Aorta (tissue), 5 donors: ENCODE results near the gene TMEM141. TPM values are rescaled to one million over a fixed set of nuclear protein-coding genes. Genes with fewer than 3 reads are reported as not detected.
A peak's percentile ranks its signal among the peaks of the same experiment; 100 is the strongest.

Source experiments
- ATAC-seq: fragments of 200-7000 bp; cut with Tn5 transposase; one replicate; pipeline ENCODE4 v1.9.1; 2022; ENCODE audit warnings: moderate library complexity; ENCODE audit not compliant: low FRiP score
- DNase-seq, 2 donors: peaks; one replicate each; pipeline ENCODE4 v3.0.0-alpha.2; 2020
- H3K27ac ChIP-seq, 2 donors: one replicate each; pipeline ENCODE4 v1.5.1; 2013; ENCODE audit warnings: low read length in 2 of 2, mild to moderate bottlenecking in 2 of 2, moderate library complexity in 2 of 2, control low read depth in 1 of 2, inconsistent platforms in 1 of 2, low read depth in 1 of 2
- H3K27me3 ChIP-seq, 2 donors: one replicate each; pipeline ENCODE4 v1.6.1; 2013; ENCODE audit warnings: control low read depth in 1 of 2, low read length in 1 of 2, mild to moderate bottlenecking in 1 of 2, moderate library complexity in 1 of 2; ENCODE audit not compliant: insufficient read depth in 2 of 2, control insufficient read depth in 1 of 2
- H3K36me3 ChIP-seq, 2 donors: one replicate each; pipeline ENCODE4 v1.6.1; 2013; ENCODE audit warnings: control low read depth in 1 of 2, low read length in 1 of 2, mild to moderate bottlenecking in 1 of 2; ENCODE audit not compliant: insufficient read depth in 2 of 2, control insufficient read depth in 1 of 2
- H3K4me1 ChIP-seq, 2 donors: one replicate each; pipeline ENCODE4 v1.6.1; 2013; ENCODE audit warnings: low read length in 2 of 2, control low read depth in 1 of 2, mild to moderate bottlenecking in 1 of 2, moderate library complexity in 1 of 2; ENCODE audit not compliant: insufficient read depth in 2 of 2, control insufficient read depth in 1 of 2
- H3K4me3 ChIP-seq, 2 donors: one replicate each; pipeline ENCODE4 v1.5.1; 2013; ENCODE audit warnings: low read length in 2 of 2, control low read depth in 1 of 2, mild to moderate bottlenecking in 1 of 2
- H3K9me3 ChIP-seq: one replicate; pipeline ENCODE4 v1.6.1; 2013; ENCODE audit warnings: mild to moderate bottlenecking, low read length; ENCODE audit not compliant: control insufficient read depth
- WGBS, 2 donors: extraction: QIAGEN DNeasy Blood & Tissue Kit; methylation state at CpG; one replicate each; pipeline ENCODE4 v1.1.7; 2013; 5-methylcytosine and 5-hydroxymethylcytosine counted together
- intact Hi-C, 2 donors: fragments of 100-400 bp; cut with DNase I; formaldehyde crosslinking; loops; one replicate each; pipeline versions ENCODE4 v1.14.2 to v1.15.0; 2022
- polyA plus RNA-seq, 2 donors: library from polyadenylated mRNA; stranded (reverse); fragments of 200-250 nt; gene quantifications; one replicate each; pipeline ENCODE4 v1.2.3, GENCODE V29; 2013
- total RNA-seq, 2 donors: library from RNA; stranded (reverse); fragmentation: NEBNext Ultra II Directional; extraction: Animal tissue kit (Norgen Biotek cat#: 25700); gene quantifications; one replicate each; pipeline ENCODE4 v1.2.1, GENCODE V29; 2021
- donor health status: healthy with polysubstance abuse.
- donor health status: Bipolar disorder and iron deficiency.
- donor health status: DM: no; HTN: no; CAD: no.
- donor health status: DM: no; HTN: no; CAD: no.
- donor health status: DM: yes; HTN: yes; CAD: no.

The TMEM141 gene
- total and polyA plus RNA-seq, 4 donors = 26.6 to 95.8 (median 42.0) TPM

DNA sequence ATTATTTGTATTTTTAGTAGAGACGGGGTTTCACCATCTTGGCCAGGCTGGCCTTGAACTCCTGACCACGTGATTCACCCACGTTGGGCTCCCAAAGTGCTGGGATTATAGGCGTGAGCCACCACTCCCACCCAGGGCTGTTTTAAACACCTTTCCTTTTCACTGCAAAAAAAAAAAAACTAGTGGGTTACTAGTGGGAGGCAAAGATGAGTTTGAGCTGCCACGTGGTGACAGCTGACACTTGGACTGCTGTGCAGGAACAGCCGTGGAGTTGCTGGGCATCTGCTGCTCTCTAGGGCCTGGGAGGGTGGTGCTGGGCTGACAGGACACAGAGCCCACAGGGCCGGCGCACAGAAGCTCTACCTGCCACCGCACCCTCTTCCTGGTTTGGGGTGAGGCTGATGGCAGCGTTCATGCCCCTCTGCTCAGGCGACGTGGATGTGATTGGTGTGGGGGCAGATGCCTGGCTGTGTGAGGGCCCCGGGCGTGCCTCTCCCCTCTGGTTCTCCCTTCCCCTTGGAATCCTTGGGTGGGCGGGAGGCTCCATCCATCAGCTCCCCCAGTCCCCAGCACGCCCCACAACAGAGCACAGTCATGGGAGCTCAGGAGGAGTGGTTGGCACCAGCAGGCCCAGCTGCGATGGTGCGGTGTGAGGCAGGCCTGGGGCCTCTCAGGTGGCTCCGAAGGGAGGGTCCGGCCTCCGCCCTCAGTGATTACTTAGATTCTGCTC, 33.5 kb downstream of the TMEM141 start:
- DNase-seq = peak in 1 of 2 donors; percentile 57

DNA sequence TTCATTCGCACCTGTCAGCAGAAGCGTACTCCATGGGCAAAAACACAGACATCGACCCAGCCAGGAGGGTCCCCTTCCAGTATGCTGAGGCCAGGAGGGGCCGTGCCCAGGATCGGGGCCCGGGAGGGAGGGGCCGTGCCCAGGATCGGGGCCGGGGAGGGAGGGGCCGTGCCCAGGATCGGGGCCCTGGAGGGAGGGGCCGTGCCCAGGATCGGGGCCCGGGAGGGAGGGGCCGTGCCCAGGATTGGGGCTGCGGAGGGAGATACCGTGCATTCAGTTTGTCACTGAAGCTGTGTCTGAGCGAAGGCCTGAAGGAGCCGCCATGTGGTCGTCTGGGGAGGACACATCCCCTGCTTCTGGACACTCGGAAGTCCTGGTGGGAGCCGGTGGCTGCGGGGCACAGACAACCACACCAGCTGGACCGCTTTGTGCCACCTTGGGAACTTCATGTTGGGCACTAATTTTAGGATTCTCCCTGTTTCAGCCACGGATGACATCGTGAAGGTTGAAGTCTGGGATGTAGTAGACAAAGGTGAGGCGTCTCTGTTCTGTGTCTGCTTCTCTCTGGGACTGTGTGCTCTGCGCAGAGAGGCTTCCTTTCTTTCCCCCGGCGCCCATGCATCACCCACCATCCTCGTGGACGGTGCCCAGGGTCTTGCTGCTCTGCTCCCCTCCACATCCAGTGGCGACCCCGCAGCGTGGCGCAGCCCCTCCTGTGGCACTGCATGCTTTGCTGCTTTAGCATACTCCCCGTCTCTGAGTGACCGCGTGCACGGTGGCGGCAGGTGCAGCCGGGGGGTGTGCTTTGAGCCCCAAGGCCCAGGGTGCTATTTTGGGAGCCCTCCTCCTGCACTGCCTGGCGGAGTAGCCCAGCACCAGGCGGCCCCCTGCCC, 34.4 kb downstream of the TMEM141 start:
- WGBS, 2 donors = 88 to 91% methylated on average over 44 of the region's 44 CpGs
- ATAC-seq (no peak), DNase-seq (peak; percentile 44 to 55)
- no peaks in the 10 kb centered on the region for H3K9me3 ChIP-seq
- H3K36me3 ChIP-seq = peaks cover 0 to 3% of the 10 kb centered on the region in 2 donors
- H3K4me1 ChIP-seq = no peaks in the 10 kb centered on the region
- intact Hi-C loops = no loop called here
- H3K27me3 ChIP-seq = no peaks in the 10 kb centered on the region
- no peak overlapping the region for H3K27ac ChIP-seq
- no peak overlapping the region for H3K4me3 ChIP-seq

More for the DNA sequence above, 33.5 kb downstream of the TMEM141 start:
- 90% methylated on average over 21 of the region's 21 CpGs for WGBS, 2 donors
- no peak for ATAC-seq
- H3K27me3 ChIP-seq = no peaks in the 10 kb centered on the region
- intact Hi-C loops = no loop called here
- no peak overlapping the region for H3K27ac ChIP-seq
- H3K4me3 ChIP-seq = no peak overlapping the region
- H3K4me1 ChIP-seq = no peaks in the 10 kb centered on the region
- no peaks in the 10 kb centered on the region for H3K9me3 ChIP-seq
- H3K36me3 ChIP-seq = peaks cover 0 to 3% of the 10 kb centered on the region in 2 donors

DNA sequence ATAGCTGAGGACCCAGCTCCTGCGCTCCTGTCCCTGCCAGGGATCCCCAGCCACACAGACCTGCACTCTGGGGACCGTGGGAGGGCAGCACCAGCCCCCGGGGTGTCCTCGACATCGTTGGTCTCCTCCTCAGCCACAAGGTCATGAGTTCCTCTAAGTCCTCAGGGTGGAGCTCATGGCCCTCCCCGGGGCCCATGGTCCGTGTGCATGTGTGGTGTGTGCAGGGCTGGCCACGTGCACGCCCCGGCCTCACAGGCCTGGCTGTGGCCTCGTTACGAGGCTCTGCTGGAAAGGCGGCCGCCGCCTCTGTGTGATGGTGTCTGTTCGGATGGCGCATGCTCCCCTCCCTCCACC, 35.0 kb downstream of the TMEM141 start:
- intact Hi-C loops = no loop called here
- peaks cover 0 to 3% of the 10 kb centered on the region in 2 donors for H3K36me3 ChIP-seq
- DNase-seq (peak; percentile 35 to 73), ATAC-seq (no peak)
- no peaks in the 10 kb centered on the region for H3K9me3 ChIP-seq
- no peaks in the 10 kb centered on the region for H3K27me3 ChIP-seq
- no peak overlapping the region for H3K27ac ChIP-seq
- H3K4me3 ChIP-seq = no peak overlapping the region
- 91 to 92% methylated on average over 17 of the region's 17 CpGs for WGBS, 2 donors
- H3K4me1 ChIP-seq = no peaks in the 10 kb centered on the region

DNA sequence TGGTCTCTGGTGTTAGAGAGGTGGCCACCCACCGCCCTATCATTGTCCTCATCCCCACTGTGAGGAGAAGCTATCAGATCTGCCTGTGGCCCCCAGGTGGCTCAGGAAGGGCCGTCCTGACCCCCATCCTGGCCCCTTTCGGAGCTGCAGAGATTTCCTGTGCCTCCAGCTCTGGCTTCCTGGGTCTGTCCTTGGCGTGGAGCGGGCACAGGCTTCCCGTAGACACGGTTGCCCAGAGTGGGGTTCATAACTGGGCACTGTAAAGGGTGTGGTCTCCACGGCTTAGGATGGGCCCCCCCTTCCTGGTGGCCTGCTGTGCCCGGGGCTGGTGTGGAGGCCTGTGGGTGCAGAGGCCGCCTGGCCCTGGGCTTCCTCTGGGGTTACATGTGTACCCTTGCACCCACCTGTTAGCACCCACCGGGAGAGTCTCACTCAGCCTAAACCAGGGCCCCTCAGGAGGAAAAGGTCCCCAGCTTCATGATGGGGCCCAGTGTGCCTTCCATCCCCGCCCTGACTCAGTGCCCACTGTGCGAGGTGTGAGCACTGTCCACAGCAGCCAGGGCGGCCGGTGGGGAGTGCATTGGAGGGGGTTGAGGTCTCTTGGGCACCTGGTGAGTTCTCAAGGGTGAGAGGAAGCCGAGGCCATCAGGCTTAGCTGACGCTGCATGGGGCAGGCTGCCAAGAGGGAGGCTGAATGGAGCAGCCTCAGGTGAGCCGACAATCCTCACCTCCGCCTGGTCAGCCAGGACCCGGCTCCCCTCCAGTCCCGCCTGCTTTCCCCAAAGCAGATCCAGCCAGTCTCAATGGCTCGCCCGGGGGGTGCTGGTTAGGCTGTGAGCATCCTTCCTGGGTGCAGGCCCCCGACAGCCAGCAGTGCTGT, 35.8 kb downstream of the TMEM141 start:
- intact Hi-C loops = no loop called here
- no peak for ATAC-seq
- Histone ChIP-seq H3K27me3 (no peaks in the 10 kb centered on the region), H3K27ac (no peak overlapping the region), H3K36me3 (peaks cover 0 to 3% of the 10 kb centered on the region in 2 donors), H3K4me1 (no peaks in the 10 kb centered on the region), H3K9me3 (no peaks in the 10 kb centered on the region), H3K4me3 (no peak overlapping the region)
- 88 to 90% methylated on average over 24 of the region's 24 CpGs for WGBS, 2 donors
- peak; percentile 48 to 54 for DNase-seq

DNA sequence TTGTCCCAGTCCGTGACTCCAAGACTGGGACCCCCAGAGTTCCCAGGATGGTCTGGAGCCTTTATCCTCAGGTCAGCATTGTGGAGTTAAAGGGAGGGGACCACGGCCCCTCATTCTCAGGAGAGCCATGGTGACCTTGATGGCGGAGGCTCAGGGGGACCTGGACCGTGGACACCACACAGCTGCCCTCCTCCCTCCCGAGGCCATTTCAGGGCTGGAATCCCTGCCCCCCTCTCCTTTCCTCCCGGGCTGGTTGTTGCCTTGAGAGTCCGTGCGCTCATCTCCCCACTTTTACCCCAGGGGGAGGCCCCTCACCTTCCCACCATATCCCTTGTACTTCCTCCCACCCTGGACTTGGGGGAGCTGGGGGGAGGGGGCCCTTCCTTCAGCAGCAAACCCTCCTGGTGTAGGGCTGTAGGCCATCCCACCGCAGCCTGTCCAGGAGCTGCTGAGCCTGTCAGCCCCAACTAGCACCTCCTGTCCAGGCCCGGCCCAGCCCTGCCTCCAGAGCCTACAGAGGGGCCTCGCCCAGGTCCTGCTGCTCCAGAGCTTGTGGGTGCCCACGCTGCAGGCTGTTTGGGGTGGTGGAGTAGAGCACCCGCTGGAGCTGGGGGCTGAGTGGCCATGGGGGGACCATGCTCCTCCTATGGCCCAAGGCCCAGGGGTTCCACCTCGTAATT, 36.8 kb downstream of the TMEM141 start:
- ATAC-seq = no peak
- Histone ChIP-seq H3K9me3 (no peaks in the 10 kb centered on the region), H3K36me3 (peaks cover 0 to 3% of the 10 kb centered on the region in 2 donors), H3K4me1 (no peaks in the 10 kb centered on the region), H3K4me3 (no peak overlapping the region), H3K27me3 (no peaks in the 10 kb centered on the region), H3K27ac (no peak overlapping the region)
- WGBS, 2 donors = 88 to 93% methylated on average over 14 of the region's 14 CpGs
- peak; percentile 47 to 63 for DNase-seq
- intact Hi-C loops = no loop called here

DNA sequence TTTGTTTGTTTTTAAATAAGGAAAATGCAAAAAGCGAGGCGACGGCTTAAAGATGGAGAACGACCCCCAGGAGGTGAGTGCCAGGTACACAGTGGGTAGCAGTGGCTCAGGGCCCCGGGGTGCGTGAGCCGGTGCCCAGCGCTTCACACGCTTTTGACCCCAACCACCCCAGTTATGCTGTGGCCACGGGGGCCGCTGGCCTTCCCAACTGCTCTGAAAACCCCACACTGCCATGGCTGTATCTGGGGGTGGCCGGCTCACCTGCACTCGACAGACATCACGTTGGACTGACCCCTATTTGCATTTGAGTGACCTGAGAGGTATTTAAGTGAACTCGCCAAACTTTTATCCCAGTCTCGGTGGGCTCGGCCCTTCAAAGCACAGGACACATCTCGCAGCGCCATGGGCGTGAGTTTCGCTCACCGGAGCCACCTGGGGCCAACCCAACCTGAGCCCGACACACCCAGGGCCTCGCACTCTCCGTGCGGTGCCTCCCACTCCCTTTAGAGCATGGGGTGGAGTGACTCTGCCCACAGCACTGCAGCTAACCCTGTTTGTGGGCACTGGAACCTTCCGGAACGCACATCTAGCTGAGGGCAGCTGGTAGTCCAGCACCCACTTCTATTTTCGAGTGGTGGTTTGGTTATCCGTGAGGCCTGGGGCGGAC, 37.5 kb downstream of the TMEM141 start:
- no peak for ATAC-seq
- peaks cover 0 to 3% of the 10 kb centered on the region in 2 donors for H3K36me3 ChIP-seq

DNA sequence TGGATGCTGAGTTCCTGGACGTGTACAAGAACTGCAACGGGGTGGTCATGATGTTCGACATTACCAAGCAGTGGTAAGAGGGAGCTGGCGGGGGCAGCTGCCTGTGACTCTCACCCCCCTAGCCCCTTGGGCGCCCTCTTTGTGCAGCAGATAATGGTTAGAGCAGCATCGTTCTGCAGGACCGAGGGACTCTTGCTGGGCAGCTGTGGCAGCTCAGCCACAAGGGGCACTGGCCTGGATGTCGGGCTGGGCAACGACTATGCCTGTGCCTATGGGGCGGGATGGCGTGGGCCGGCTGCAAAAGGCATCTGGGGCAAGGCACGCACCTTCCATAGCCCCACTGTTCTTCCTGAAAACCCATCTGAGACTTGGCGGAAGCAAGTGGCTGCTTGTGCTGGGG, 38.3 kb downstream of the TMEM141 start:
- no peak overlapping the region for H3K4me3 ChIP-seq
- DNase-seq = peak; percentile 38 to 51

More for the DNA sequence above, 37.5 kb downstream of the TMEM141 start:
- 95% methylated on average over 31 of the region's 31 CpGs for WGBS, 2 donors
- Histone ChIP-seq H3K27ac (no peak overlapping the region), H3K27me3 (no peaks in the 10 kb centered on the region), H3K9me3 (no peaks in the 10 kb centered on the region), H3K4me1 (no peaks in the 10 kb centered on the region), H3K4me3 (no peak overlapping the region)
- peak in 1 of 2 donors; percentile 55 for DNase-seq
- intact Hi-C loops = no loop called here

More for the DNA sequence above, 38.3 kb downstream of the TMEM141 start:
- WGBS, 2 donors = 90% methylated on average over 14 of the region's 14 CpGs
- Histone ChIP-seq H3K4me1 (no peaks in the 10 kb centered on the region), H3K27ac (no peak overlapping the region), H3K36me3 (peaks cover 0 to 3% of the 10 kb centered on the region in 2 donors), H3K27me3 (no peaks in the 10 kb centered on the region), H3K9me3 (no peaks in the 10 kb centered on the region)
- no peak for ATAC-seq
- intact Hi-C loops = no loop called here
